ENCODE measurements around the gene TSPAN2. TPM values are rescaled to one million over a fixed set of nuclear protein-coding genes. Genes with fewer than 3 reads are reported as not detected.

Gene TSPAN2
- 10.9 TPM for total RNA-seq

DNA sequence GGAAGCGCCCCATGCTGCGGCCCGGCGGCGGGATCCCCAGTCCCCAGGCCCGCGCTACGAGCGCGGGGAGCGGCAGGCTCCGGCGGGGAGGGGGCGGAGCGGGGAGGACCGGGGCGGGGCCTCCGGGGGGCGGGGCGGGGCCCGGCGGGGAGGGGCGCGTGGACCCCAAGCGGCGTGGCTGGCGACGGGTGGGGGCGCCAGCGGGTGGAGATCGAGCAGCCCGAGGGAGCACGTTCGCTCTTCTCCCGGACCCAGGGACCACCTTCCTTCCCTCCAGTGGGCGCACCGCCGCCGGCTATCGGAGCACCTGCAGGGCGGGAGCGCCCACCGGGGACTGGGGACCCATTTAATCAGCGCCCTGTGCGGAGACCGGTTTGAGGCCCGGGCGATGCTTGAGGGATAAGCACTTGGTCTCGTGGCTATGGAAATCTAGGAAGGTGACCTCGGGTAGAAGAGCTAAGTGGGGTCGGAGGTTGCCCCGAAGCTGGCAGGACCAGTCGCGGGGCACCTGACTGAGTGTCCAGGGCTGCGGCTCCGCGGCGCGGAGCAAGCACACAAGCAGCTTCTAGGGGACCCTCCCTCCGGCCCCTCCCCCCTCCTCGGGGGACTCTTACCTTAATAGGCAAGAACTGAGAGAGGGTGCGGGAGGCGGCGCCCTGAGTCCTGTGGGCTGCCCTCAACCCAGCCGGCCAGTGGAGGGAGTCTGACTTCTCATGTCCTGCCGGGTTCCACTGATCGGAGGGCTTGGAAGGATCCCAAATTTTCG lies at the start of gene TSPAN2:
Gene TSPAN2 (minus strand): TSS at position 84 of the 766 bp plus-strand sequence. CDS start 71 bp downstream, at position 13.
- TF ChIP-seq, protein P1, sequence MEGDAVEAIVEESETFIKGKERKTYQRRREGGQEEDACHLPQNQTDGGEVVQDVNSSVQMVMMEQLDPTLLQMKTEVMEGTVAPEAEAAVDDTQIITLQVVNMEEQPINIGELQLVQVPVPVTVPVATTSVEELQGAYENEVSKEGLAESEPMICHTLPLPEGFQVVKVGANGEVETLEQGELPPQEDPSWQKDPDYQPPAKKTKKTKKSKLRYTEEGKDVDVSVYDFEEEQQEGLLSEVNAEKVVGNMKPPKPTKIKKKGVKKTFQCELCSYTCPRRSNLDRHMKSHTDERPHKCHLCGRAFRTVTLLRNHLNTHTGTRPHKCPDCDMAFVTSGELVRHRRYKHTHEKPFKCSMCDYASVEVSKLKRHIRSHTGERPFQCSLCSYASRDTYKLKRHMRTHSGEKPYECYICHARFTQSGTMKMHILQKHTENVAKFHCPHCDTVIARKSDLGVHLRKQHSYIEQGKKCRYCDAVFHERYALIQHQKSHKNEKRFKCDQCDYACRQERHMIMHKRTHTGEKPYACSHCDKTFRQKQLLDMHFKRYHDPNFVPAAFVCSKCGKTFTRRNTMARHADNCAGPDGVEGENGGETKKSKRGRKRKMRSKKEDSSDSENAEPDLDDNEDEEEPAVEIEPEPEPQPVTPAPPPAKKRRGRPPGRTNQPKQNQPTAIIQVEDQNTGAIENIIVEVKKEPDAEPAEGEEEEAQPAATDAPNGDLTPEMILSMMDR (IDR thresholded peaks at IDR 0.05) = peak; percentile 2 to 61 (median 53)
- DNase-seq (ENCODE audit: low spot score in 2 of 2) = peak; percentile 79 to 95
- Histone ChIP-seq H3K36me3 (no peaks in the 10 kb centered on the region), H3K27ac (peak within 1 kb of the TSS; percentile 95 to 99), H3K4me1 (peaks cover 4 to 27% of the 10 kb centered on the region in 2 donors), H3K27me3 (no peaks in the 10 kb centered on the region), H3K9me3 (no peaks in the 10 kb centered on the region), H3K4me3 (peak within 1 kb of the TSS; percentile 84 to 90)
- intact Hi-C loops (cut with DNase I) = loop anchor here (2.0 to 10.0 kb wide), 3 partner anchors 17 to 505 kb away; partner anchors contain the start of genes BCAS2 and DENND2C

DNA sequence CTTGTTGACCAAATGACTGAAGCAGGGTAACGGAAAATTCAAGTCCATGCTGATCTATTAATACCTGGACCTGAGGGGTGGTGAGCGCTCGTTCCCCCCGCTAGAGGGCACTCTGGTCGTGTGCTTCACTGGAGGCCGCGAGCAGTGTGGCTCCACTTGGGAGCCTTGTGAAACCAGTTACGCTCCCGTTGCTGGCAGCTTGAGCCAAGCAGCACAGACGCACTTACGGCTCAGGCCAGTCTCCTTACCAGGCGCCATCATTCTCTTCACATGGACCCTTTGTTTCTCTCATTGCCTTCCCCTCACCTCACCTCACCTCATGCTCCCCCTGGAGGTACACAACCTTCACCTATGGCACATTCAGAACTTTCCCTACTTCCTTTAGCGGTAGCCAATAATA lies 49.7 kb upstream of the TSPAN2 start:
- TF ChIP-seq, protein P1 (IDR thresholded peaks at IDR 0.05) = peak; percentile 85 to 90 (median 89)
- peak overlapping the region; percentile 54 to 92 for H3K27ac ChIP-seq
- intact Hi-C loops (cut with DNase I) = loop anchor here (1.0 to 10.0 kb wide), 10 partner anchors 45 to 1366 kb away; partner anchors contain the start of genes CASQ2, SIKE1 and SLC22A15
- H3K36me3 ChIP-seq = no peaks in the 10 kb centered on the region
- DNase-seq (ENCODE audit: low spot score in 2 of 2) = peak; percentile 60 to 95
- H3K27me3 ChIP-seq = no peaks in the 10 kb centered on the region
- no peak overlapping the region for H3K4me3 ChIP-seq
- H3K4me1 ChIP-seq = peaks cover 10 to 32% of the 10 kb centered on the region in 2 donors
- no peaks in the 10 kb centered on the region for H3K9me3 ChIP-seq

DNA sequence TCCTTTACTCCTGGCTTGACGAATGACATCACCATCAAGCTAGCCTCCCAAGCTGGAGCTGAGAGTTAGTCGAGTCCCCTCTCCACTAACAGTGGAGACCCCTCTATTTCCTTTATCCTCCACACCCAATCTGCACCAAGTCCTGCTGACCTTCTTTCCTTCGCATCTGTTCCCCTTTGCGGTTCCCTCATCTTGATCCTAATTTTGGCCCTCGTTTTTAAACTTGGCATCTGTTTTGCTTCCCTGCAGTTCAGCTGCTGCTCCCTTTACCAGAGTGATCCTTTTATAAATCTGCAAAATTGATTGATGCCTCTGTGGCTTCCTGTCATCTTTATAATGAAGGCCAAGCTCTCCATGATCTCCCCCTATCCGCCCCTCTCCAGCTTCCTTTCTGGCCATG lies 49.0 kb upstream of the TSPAN2 start:
- intact Hi-C loops (cut with DNase I) = loop anchor here (2.0 to 10.0 kb wide), 8 partner anchors 144 to 1367 kb away; partner anchors contain the start of genes CASQ2, SIKE1 and SLC22A15
- DNase-seq (ENCODE audit: low spot score in 2 of 2) = no peak
- H3K27me3 ChIP-seq = no peaks in the 10 kb centered on the region
- H3K4me1 ChIP-seq = peaks cover 16 to 39% of the 10 kb centered on the region in 2 donors
- H3K36me3 ChIP-seq = no peaks in the 10 kb centered on the region
- no peak overlapping the region for H3K4me3 ChIP-seq
- peak overlapping the region; percentile 76 to 92 for H3K27ac ChIP-seq
- H3K9me3 ChIP-seq = no peaks in the 10 kb centered on the region
- TF ChIP-seq, protein P1 (IDR thresholded peaks at IDR 0.05) = no peak

DNA sequence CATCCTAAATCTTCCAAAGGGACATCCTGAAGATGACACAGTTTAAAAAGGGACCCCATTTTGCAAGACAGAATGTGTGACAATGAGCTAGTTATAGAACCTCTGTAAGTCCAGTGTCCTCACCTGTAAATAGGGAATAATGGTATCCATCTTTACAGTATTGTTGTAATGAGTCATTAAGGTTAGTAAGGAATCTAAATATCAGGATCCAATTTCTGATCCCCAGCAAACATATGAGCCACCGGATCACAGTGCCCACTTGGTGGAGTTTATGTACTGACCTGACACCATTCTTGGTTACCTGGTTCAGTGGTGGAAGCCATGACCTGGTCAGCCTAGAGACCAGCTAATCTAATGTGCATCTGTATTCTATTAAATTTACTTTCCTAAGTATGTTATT lies 47.9 kb upstream of the TSPAN2 start:
- Histone ChIP-seq H3K27ac (peak overlapping the region; percentile 76 to 92), H3K4me3 (no peak overlapping the region), H3K4me1 (peaks cover 16 to 38% of the 10 kb centered on the region in 2 donors), H3K27me3 (no peaks in the 10 kb centered on the region), H3K9me3 (no peaks in the 10 kb centered on the region), H3K36me3 (no peaks in the 10 kb centered on the region)
- TF ChIP-seq, protein P1 (IDR thresholded peaks at IDR 0.05) = no peak
- intact Hi-C loops (cut with DNase I) = loop anchor here (5.0 to 10.0 kb wide), 5 partner anchors 145 to 1368 kb away; partner anchors contain the start of genes CASQ2, SIKE1 and SLC22A15
- DNase-seq (ENCODE audit: low spot score in 2 of 2) = no peak

DNA sequence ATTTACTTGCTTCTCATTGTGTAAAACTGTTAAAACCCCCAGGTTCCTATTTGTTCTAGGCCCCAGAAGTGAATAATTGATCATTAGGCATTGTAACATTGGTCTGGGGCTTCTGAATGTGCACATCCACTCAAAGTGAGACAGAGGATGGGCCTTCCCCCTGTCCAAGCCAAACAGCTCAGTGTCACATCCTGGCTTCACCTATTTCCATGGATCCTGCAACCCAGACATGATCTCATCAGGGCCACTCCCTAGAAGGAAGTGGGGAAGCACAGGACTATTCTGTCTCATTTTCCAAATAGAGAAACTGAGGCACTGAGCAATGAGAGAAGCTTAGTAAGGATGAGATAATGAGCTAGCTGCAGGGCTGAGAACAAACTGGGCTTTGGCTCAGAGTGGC lies 47.4 kb upstream of the TSPAN2 start:
- Histone ChIP-seq H3K36me3 (no peaks in the 10 kb centered on the region), H3K9me3 (no peaks in the 10 kb centered on the region), H3K27me3 (no peaks in the 10 kb centered on the region), H3K27ac (peak overlapping the region; percentile 92 to 97), H3K4me3 (no peak overlapping the region), H3K4me1 (peaks cover 16 to 38% of the 10 kb centered on the region in 2 donors)
- no peak for DNase-seq (ENCODE audit: low spot score in 2 of 2)
- TF ChIP-seq, protein P1 (IDR thresholded peaks at IDR 0.05) = no peak
- intact Hi-C loops (cut with DNase I) = loop anchor here (5.0 to 10.0 kb wide), 5 partner anchors 146 to 1368 kb away; partner anchors contain the start of genes CASQ2, SIKE1 and SLC22A15

Data from ascending aorta (tissue), 2 donors.